H1 (cell line): ENCODE measurements around the gene CD276. TPM values are rescaled to one million over a fixed set of nuclear protein-coding genes. Genes with fewer than 3 reads are reported as not detected.

Experiments used
- CTCF ChIA-PET: fragments of 300-600 bp; sonication (Branson Sonifier 250); formaldehyde crosslinking; loops from one replicate; lab custom pipeline; 2021; ENCODE audit not compliant: partially characterized antibody; lab: Charles Lee
- POLR2A ChIA-PET: fragments of 300-600 bp; sonication (Branson Sonifier 250); formaldehyde crosslinking; loops from one replicate; lab custom pipeline; 2021; ENCODE audit warnings: inconsistent platforms; ENCODE audit not compliant: partially characterized antibody; lab: Charles Lee
- DNase-seq, 2 experiments: peaks; one replicate each; pipeline versions ENCODE4 v3.0.0 to v3.0.0-alpha.2; 2010 to 2022; ENCODE audit warnings: low spot score in 2 of 2, low read depth in 1 of 2, mixed read lengths in 1 of 2
- FAIRE-seq: peaks from 2 replicates; lab custom pipeline; 2011; peaks lifted over from hg19 to GRCh38; lab: Jason Lieb, UNC
- H2AFZ ChIP-seq: 2 replicates; pipeline ENCODE4 v1.8.1; 2012; ENCODE audit warnings: low read length, inconsistent platforms
- H2AK5ac ChIP-seq: 2 replicates; pipeline ENCODE4 v1.6.1; 2013; ENCODE audit warnings: low read depth, low read length
- H2BK120ac ChIP-seq: replicated peaks from 2 replicates; pipeline ENCODE3; 2013; ENCODE audit warnings: low read depth, low read length, inconsistent platforms
- H2BK12ac ChIP-seq: 2 replicates; pipeline ENCODE4 v1.6.1; 2013; ENCODE audit warnings: low read depth, low read length
- H2BK15ac ChIP-seq: 2 replicates; pipeline ENCODE4 v1.6.1; 2013; ENCODE audit warnings: low read length
- H2BK20ac ChIP-seq: 2 replicates; pipeline ENCODE4 v1.6.1; 2013; ENCODE audit warnings: low read length
- H2BK5ac ChIP-seq: 2 replicates; pipeline ENCODE4 v1.6.1; 2013; ENCODE audit warnings: low read depth, low read length
- H3K14ac ChIP-seq: 2 replicates; pipeline ENCODE4 v1.6.1; 2013; ENCODE audit warnings: inconsistent platforms; ENCODE audit not compliant: insufficient read length
- H3K18ac ChIP-seq: 2 replicates; pipeline ENCODE4 v1.6.1; 2013; ENCODE audit warnings: low read length; ENCODE audit errors: extremely low read depth
- H3K23ac ChIP-seq: 2 replicates; pipeline ENCODE4 v1.6.1; 2013; ENCODE audit warnings: inconsistent platforms; ENCODE audit not compliant: insufficient read length
- H3K23me2 ChIP-seq: 2 replicates; pipeline ENCODE4 v1.6.1; 2013; ENCODE audit warnings: low read depth, low read length
- H3K27ac ChIP-seq: 2 replicates; pipeline ENCODE4 v1.6.1; 2011; ENCODE audit warnings: low read depth, low read length, inconsistent platforms
- H3K27me3 ChIP-seq, 4 experiments: replicated peaks in 1 of 4; 1 replicate in 1 of 4; 2 replicates in 3 of 4; pipeline versions ENCODE4 v1.6.1 to v1.8.1; 2011 to 2013; ENCODE audit warnings: low read length in 3 of 4, mild to moderate bottlenecking in 3 of 4, inconsistent platforms in 2 of 4, mixed read lengths in 2 of 4, moderate library complexity in 1 of 4; ENCODE audit not compliant: control insufficient read depth in 3 of 4, insufficient read depth in 3 of 4; ENCODE audit errors: extremely low read depth in 1 of 4
- H3K36me3 ChIP-seq, 4 experiments: 2 replicates each; pipeline versions ENCODE4 v1.6.1 to v1.8.1; 2011 to 2013; ENCODE audit warnings: mild to moderate bottlenecking in 4 of 4, low read length in 3 of 4, moderate library complexity in 2 of 4, control low read depth in 1 of 4, inconsistent platforms in 1 of 4; ENCODE audit not compliant: insufficient read depth in 4 of 4, control insufficient read depth in 2 of 4
- H3K4ac ChIP-seq: replicated peaks from 2 replicates; pipeline ENCODE3; 2013; ENCODE audit warnings: low read length, low read depth, mixed read lengths, inconsistent platforms; ENCODE audit not compliant: insufficient read length
- H3K4me1 ChIP-seq, 4 experiments: replicated peaks in 1 of 4; 1 replicate in 1 of 4; 2 replicates in 3 of 4; pipeline versions ENCODE4 v1.6.1 to v1.8.1; 2011 to 2013; ENCODE audit warnings: low read length in 3 of 4, inconsistent platforms in 2 of 4, mixed read lengths in 1 of 4; ENCODE audit not compliant: insufficient read depth in 4 of 4, control insufficient read depth in 3 of 4
- H3K4me2 ChIP-seq, 2 experiments: 2 replicates each; pipeline versions ENCODE4 v1.6.1 to v1.8.1; 2011 to 2013; ENCODE audit warnings: low read depth in 2 of 2, low read length in 2 of 2, control low read depth in 1 of 2, inconsistent platforms in 1 of 2, mild to moderate bottlenecking in 1 of 2; ENCODE audit not compliant: insufficient read depth in 1 of 2
- H3K4me3 ChIP-seq, 4 experiments: fragments of 200-600, 300-600 bp in 1 of 4; sonication (generic), shearing (Covaris generic), sonication (Bioruptor Twin) in 1 of 4; 2 replicates each; pipeline versions ENCODE4 v1.5.1 to v1.8.1; 2011 to 2016; ENCODE audit warnings: low read length in 4 of 4, low read depth in 3 of 4, control low read depth in 2 of 4, inconsistent platforms in 2 of 4, mild to moderate bottlenecking in 2 of 4, mixed read lengths in 1 of 4, moderate library complexity in 1 of 4; ENCODE audit not compliant: insufficient read depth in 2 of 4; ENCODE audit errors: extremely low read depth in 1 of 4
- H3K56ac ChIP-seq: replicated peaks from 2 replicates; pipeline ENCODE3; 2013; ENCODE audit warnings: low read depth, mild to moderate bottlenecking, mixed read lengths, low read length, inconsistent platforms; ENCODE audit not compliant: insufficient read length
- H3K79me1 ChIP-seq: 2 replicates; pipeline ENCODE4 v1.6.1; 2013; ENCODE audit warnings: low read depth, low read length, control low read depth
- H3K79me2 ChIP-seq, 2 experiments: 2 replicates each; pipeline versions ENCODE4 v1.6.1 to v1.8.1; 2012 to 2013; ENCODE audit warnings: low read length in 2 of 2, mild to moderate bottlenecking in 2 of 2, inconsistent platforms in 1 of 2; ENCODE audit not compliant: insufficient read depth in 2 of 2, control insufficient read depth in 1 of 2
- H3K9ac ChIP-seq, 4 experiments: replicated peaks in 1 of 4; 1 replicate in 1 of 4; 2 replicates in 3 of 4; pipeline versions ENCODE4 v1.6.1 to v1.8.1; 2011 to 2013; ENCODE audit warnings: low read depth in 3 of 4, low read length in 3 of 4, control low read depth in 2 of 4, mild to moderate bottlenecking in 2 of 4, moderate library complexity in 2 of 4, inconsistent platforms in 1 of 4; ENCODE audit errors: extremely low read depth in 1 of 4
- H3K9me3 ChIP-seq, 2 experiments: 2 replicates each; pipeline versions ENCODE4 v1.6.1 to v1.8.1; 2012 to 2013; ENCODE audit warnings: mild to moderate bottlenecking in 2 of 2, moderate library complexity in 2 of 2, control low read depth in 1 of 2, inconsistent platforms in 1 of 2, low read depth in 1 of 2, low read length in 1 of 2, mixed read lengths in 1 of 2; ENCODE audit not compliant: insufficient read depth in 2 of 2
- H4K20me1 ChIP-seq, 2 experiments: replicated peaks in 1 of 2; 2 replicates each; pipeline versions ENCODE3 to v1.8.1; 2011 to 2013; ENCODE audit warnings: inconsistent platforms in 2 of 2, low read length in 2 of 2, mild to moderate bottlenecking in 1 of 2; ENCODE audit not compliant: insufficient read depth in 2 of 2, control insufficient read depth in 1 of 2
- H4K5ac ChIP-seq: 2 replicates; pipeline ENCODE4 v1.6.1; 2013; ENCODE audit warnings: low read length, low read depth, mixed read lengths, inconsistent platforms; ENCODE audit not compliant: insufficient read length
- H4K8ac ChIP-seq: 2 replicates; pipeline ENCODE4 v1.8.0; 2013; ENCODE audit warnings: mild to moderate bottlenecking, moderate library complexity, low read length, inconsistent platforms; ENCODE audit not compliant: insufficient read depth; ENCODE audit errors: extremely low read depth
- H4K91ac ChIP-seq: replicated peaks from 2 replicates; pipeline ENCODE3; 2013; ENCODE audit warnings: low read length, mixed read lengths, inconsistent platforms; ENCODE audit not compliant: insufficient read length
- BCL11A ChIP-seq, 2 experiments: IDR thresholded peaks; one replicate each; pipeline ENCODE4 v1.6.1; 2011; ENCODE audit warnings: low read depth in 2 of 2, low read length in 2 of 2, mild to moderate bottlenecking in 2 of 2
- CEBPB ChIP-seq: IDR thresholded peaks from 2 replicates; pipeline ENCODE4 v1.6.1; 2012; ENCODE audit warnings: low read depth, low read length
- CREB1 ChIP-seq: IDR thresholded peaks from 2 replicates; pipeline ENCODE4 v1.6.1; 2012; ENCODE audit warnings: inconsistent platforms
- CTBP2 ChIP-seq: IDR thresholded peaks from 2 replicates; pipeline ENCODE4 v1.7.0; 2011; ENCODE audit warnings: borderline replicate concordance, mild to moderate bottlenecking, moderate library complexity, mixed read lengths, low read length; ENCODE audit not compliant: insufficient read depth, insufficient read length
- EP300 ChIP-seq, 2 experiments: IDR thresholded peaks; 1 replicate in 1 of 2; 2 replicates in 1 of 2; pipeline ENCODE4 v1.6.1; 2011 to 2012; ENCODE audit warnings: low read depth in 2 of 2, low read length in 2 of 2, mild to moderate bottlenecking in 2 of 2, borderline replicate concordance in 1 of 2, inconsistent platforms in 1 of 2, moderate library complexity in 1 of 2
- HDAC2 ChIP-seq, 2 experiments: fragments of 300-600 bp in 1 of 2; sonication (generic) in 1 of 2; IDR thresholded peaks; 2 replicates each; pipeline ENCODE4 v1.6.1; 2011 to 2012; ENCODE audit warnings: low read depth in 2 of 2, low read length in 2 of 2, mild to moderate bottlenecking in 2 of 2, moderate library complexity in 2 of 2, borderline replicate concordance in 1 of 2, inconsistent platforms in 1 of 2
- KDM1A ChIP-seq: fragments of 200-600, 300-600 bp; sonication (generic); IDR thresholded peaks from 2 replicates; pipeline ENCODE4 v1.7.1; 2016; ENCODE audit warnings: mild to moderate bottlenecking, low read length, borderline replicate concordance
- TAF1 ChIP-seq: IDR thresholded peaks from 2 replicates; pipeline ENCODE4 v1.6.1; 2011; ENCODE audit warnings: mild to moderate bottlenecking, low read depth, low read length
- WGBS, 2 experiments: shearing (Covaris generic) in 1 of 2; methylation state at CpG; one replicate each; pipeline versions ENCODE4 v1.1.6 to v1.1.7; 2013 to 2015; ENCODE audit warnings: low lambda C conversion rate in 2 of 2, mixed read lengths in 2 of 2, inconsistent platforms in 1 of 2, low coverage in 1 of 2, missing lambda C conversion rate in 1 of 2; ENCODE audit not compliant: insufficient replicate concordance in 2 of 2, insufficient coverage in 1 of 2, insufficient read length in 1 of 2; ENCODE audit errors: extremely low coverage in 1 of 2, missing lambda C conversion rate in 1 of 2; 5-methylcytosine and 5-hydroxymethylcytosine counted together
- polyA plus RNA-seq, 7 experiments: library from polyadenylated mRNA; depleted of rRNA in 3 of 7; stranded (reverse) in 5 of 7; unstranded in 2 of 7; fragments of >200 nt in 5 of 7; fragments of 200-250 nt in 2 of 7; gene quantifications; 1 replicate in 5 of 7; 2 replicates in 1 of 7; 4 replicates in 1 of 7; pipeline versions ENCODE4 v1.2.1 to v1.2.3, GENCODE V29; 2011 to 2013; ENCODE audit warnings: missing spikeins in 2 of 7, mixed read lengths in 2 of 7
- total RNA-seq: library from RNA; stranded (reverse); fragmentation: NEBNext Ultra II Directional; extraction: Animal tissue kit (Norgen Biotek cat#: 25700); gene quantifications from 2 replicates; pipeline ENCODE4 v1.2.1, GENCODE V29; 2021

Gene CD276
- total and polyA plus RNA-seq, 2 of the 8 experiments (the other 6 are each of a cell fraction or from before 2014, with no cell fraction given), result 156 to 158 TPM

DNA sequence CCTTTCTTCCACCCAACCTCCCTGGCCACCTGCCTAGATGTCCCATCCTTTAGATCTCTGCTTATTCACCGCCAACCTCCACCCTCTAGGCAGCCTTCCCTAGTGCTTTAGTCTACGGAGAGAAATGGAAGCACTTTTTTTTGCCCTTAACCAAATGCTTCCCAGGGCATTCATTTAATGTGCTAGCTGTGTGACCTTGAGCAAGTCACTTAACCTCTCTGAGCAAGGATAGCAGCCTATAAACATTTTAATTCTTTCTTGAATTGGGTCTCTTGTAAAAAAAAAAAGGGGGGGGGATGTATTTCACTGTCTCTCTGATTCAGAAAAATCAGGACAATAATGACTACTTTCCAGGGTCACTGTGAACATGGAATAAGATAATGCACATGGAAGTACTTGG is 72.2 kb downstream of the CD276 start:
- Histone ChIP-seq H3K56ac (no peak overlapping the region), H3K9ac (no peak overlapping the region), H3K4ac (no peak overlapping the region), H3K4me1 (peaks cover 8 to 15% (median 13%) of the 10 kb centered on the region in 4 experiments), H3K4me3 (no peak overlapping the region), H3K79me1 (no peaks in the 10 kb centered on the region), H3K9me3 (no peaks in the 10 kb centered on the region), H4K91ac (no peak overlapping the region), H3K23me2 (peaks cover 14% of the 10 kb centered on the region; the same call in 1 of the 2 replicates), H4K5ac (no peak overlapping the region), H3K79me2 (no peaks in the 10 kb centered on the region), H3K14ac (no peak overlapping the region), H3K23ac (no peak overlapping the region), H2BK5ac (no peak overlapping the region), H3K36me3 (no peaks in the 10 kb centered on the region), H2BK15ac (no peak overlapping the region), H2AFZ (no peak overlapping the region), H3K27ac (no peak overlapping the region), H2BK120ac (no peak overlapping the region), H4K8ac (no peak overlapping the region), H2AK5ac (no peak overlapping the region; the same call in 1 of the 2 replicates), H2BK12ac (no peak overlapping the region), H3K18ac (no peak overlapping the region), H4K20me1 (no peaks in the 10 kb centered on the region), H2BK20ac (no peak overlapping the region), H3K27me3 (peaks cover 0 to 21% (median 9%) of the 10 kb centered on the region in 4 experiments; a peak in 6 of 7 replicates), H3K4me2 (no peak overlapping the region)
- DNase-seq (no peak), FAIRE-seq (no peak)
- 89% methylated on average over 2 of the region's 2 CpGs; no CpG with 5 or more reads in 1 of the 2 experiments for WGBS, 2 experiments
- CTCF ChIA-PET, result interaction anchor here (0.6 to 3.8 kb wide), 3 partner anchors 26 to 151 kb away, joined by 3 to 21 read pairs (median 4); no protein-coding TSS in a partner anchor
- TF ChIP-seq TAF1 (no peak), CEBPB (no peak), BCL11A (IDR thresholded peaks at IDR 0.05; ENCODE audit: low read depth in 2 of 2, low read length in 2 of 2) (no peak), KDM1A (no peak), HDAC2 (IDR thresholded peaks at IDR 0.05; ENCODE audit: borderline replicate concordance in 1 of 2, low read depth in 2 of 2, low read length in 2 of 2) (no peak), CTBP2 (no peak), CREB1 (no peak), EP300 (IDR thresholded peaks at IDR 0.05; ENCODE audit: borderline replicate concordance in 1 of 2, low read depth in 2 of 2, low read length in 2 of 2) (no peak)
- POLR2A ChIA-PET, result no interaction called here
